KMS-11 (cell line): ENCODE data around the gene HMX2.
A peak's percentile ranks its signal among the peaks of the same experiment; 100 is the strongest.

Source experiments
- H2AFZ ChIP-seq: fragments of 200-600 bp; sonication (generic); 2 replicates; pipeline ENCODE4 v1.6.1; 2016; ENCODE audit warnings: antibody characterized with exemption, mixed run types, low read depth
- H3K27ac ChIP-seq: fragments of 200-600 bp; sonication (generic); 2 replicates; pipeline ENCODE4 v1.6.1; 2016; ENCODE audit warnings: mild to moderate bottlenecking, mixed run types
- H3K27me3 ChIP-seq: fragments of 200-600 bp; sonication (generic); 2 replicates; pipeline ENCODE4 v1.6.1; 2017; ENCODE audit warnings: mild to moderate bottlenecking, low read depth, mixed run types, moderate library complexity; ENCODE audit not compliant: insufficient read depth
- H3K36me3 ChIP-seq: fragments of 200-600 bp; sonication (generic); 2 replicates; pipeline ENCODE4 v1.6.1; 2017; ENCODE audit warnings: mild to moderate bottlenecking, mixed run types; ENCODE audit not compliant: insufficient read depth
- H3K4me1 ChIP-seq: fragments of 200-600 bp; sonication (generic); 2 replicates; pipeline ENCODE4 v1.6.1; 2016; ENCODE audit warnings: mild to moderate bottlenecking, low read depth, mixed run types; ENCODE audit not compliant: poor library complexity, severe bottlenecking
- H3K4me2 ChIP-seq: fragments of 200-600 bp; sonication (generic); 2 replicates; pipeline ENCODE4 v1.7.0; 2016; ENCODE audit warnings: mild to moderate bottlenecking, mixed run types
- H3K4me3 ChIP-seq: fragments of 200-600 bp; sonication (generic); IDR thresholded peaks from 2 replicates; pipeline ENCODE4 v1.6.1; 2017; ENCODE audit warnings: low read depth, low read length, mixed read lengths; ENCODE audit not compliant: insufficient read depth
- H3K79me2 ChIP-seq: fragments of 200-600 bp; sonication (generic); 2 replicates; pipeline ENCODE4 v1.6.1; 2016; ENCODE audit warnings: low read depth, mixed run types; ENCODE audit not compliant: insufficient read depth
- H3K9ac ChIP-seq: fragments of 200-600 bp; sonication (generic); 2 replicates; pipeline ENCODE4 v1.6.1; 2016; ENCODE audit warnings: mild to moderate bottlenecking, mixed run types
- H4K20me1 ChIP-seq: fragments of 200-600 bp; sonication (generic); 2 replicates; pipeline ENCODE4 v1.6.1; 2016; ENCODE audit warnings: mild to moderate bottlenecking, mixed run types; ENCODE audit not compliant: insufficient read depth
- CTCF ChIP-seq: fragments of 200-600 bp; sonication (generic); conservative IDR thresholded peaks from 2 replicates; pipeline ENCODE4 v1.6.1; 2017; ENCODE audit warnings: low read depth, mild to moderate bottlenecking, antibody characterized with exemption, low read length, moderate library complexity, mixed read lengths

HMX2 gene

DNA sequence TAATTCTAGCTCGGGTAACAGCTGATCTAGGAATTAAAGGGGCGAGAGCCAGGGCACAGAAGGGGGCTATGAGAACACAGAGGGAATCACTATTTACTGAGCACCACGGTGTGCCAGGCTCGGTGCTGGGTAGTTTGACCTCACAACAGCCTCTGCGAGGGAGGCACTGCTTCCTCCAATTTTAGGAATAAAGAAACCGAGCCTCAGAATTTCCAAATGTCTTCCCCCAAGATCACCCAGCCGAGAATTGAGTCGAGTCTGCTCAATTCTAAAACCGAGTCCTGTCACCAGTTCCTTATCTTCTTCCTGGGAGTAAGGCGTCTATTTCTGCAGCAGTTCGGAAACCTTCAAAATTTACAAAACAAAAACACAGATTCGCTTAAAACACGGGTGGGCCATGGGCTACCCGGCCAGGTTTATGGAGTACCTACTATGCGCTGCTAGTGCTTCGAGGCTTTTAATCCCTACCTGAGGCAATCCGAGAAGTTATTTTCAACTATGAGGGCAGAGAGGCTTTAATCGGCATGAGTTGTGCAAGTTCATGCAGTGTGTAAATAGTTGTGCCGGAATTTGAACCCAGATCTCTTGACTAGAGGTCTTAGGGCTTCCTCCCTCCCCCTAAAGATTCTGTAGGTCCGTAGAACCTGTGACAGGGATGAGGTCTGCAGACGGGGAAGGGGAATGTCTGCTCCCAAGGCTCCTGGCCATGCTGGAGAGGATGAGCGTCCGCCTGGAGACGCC is 872 bp upstream of the HMX2 start:
- no peak overlapping the region for H2AFZ ChIP-seq
- H3K27ac ChIP-seq = no peak overlapping the region
- no peaks in the 10 kb centered on the region for H3K4me1 ChIP-seq
- no peak overlapping the region for H3K4me2 ChIP-seq
- H3K27me3 ChIP-seq = no peaks in the 10 kb centered on the region
- no peak for TF ChIP-seq CTCF
- no peak overlapping the region for H3K9ac ChIP-seq
- H3K79me2 ChIP-seq = no peaks in the 10 kb centered on the region
- no peaks in the 10 kb centered on the region for H3K36me3 ChIP-seq
- H4K20me1 ChIP-seq = no peaks in the 10 kb centered on the region
- no peak overlapping the region for H3K4me3 ChIP-seq

GRCh38 chr10:123148414-123149161 is 652 bp downstream of the HMX2 start:
- H3K27me3 ChIP-seq = no peaks in the 10 kb centered on the region
- H3K4me1 ChIP-seq = peaks cover 4% of the 10 kb centered on the region
- no peak overlapping the region for H3K27ac ChIP-seq
- H3K4me2 ChIP-seq = peak overlapping the region; percentile 36
- H3K79me2 ChIP-seq = no peaks in the 10 kb centered on the region
- TF ChIP-seq CTCF = no peak
- H3K36me3 ChIP-seq = no peaks in the 10 kb centered on the region
- H3K9ac ChIP-seq = peak overlapping the region; percentile 25; the same call in 1 of the 2 replicates
- no peak overlapping the region for H3K4me3 ChIP-seq
- H4K20me1 ChIP-seq = no peaks in the 10 kb centered on the region
- peak overlapping the region; percentile 59 for H2AFZ ChIP-seq

DNA sequence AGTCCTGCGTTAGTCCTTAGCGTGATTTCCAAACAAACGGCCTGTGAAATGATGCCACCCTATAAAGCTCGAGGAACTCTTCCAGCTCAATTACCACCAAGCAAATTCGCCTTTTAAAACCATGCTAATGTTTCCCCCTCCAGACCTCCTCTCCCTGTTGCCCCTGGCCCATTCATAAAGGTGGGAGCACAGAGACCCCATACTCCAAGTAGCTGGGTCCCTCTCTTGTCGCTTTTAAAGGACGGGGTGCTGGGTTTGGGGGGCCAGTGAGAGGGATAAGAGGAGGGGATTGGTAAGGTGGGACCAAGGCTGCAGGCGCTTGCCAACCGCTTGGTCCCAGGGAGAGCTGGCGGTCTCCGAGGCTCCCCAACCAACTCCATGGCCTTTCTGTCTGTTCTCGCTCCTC is 1.2 kb downstream of the HMX2 start:
- no peaks in the 10 kb centered on the region for H3K27me3 ChIP-seq
- peaks cover under 1% of the 10 kb centered on the region; the same call in 1 of the 2 replicates for H3K79me2 ChIP-seq
- H2AFZ ChIP-seq = no peak overlapping the region
- no peak overlapping the region for H3K4me3 ChIP-seq
- no peak for TF ChIP-seq CTCF
- H3K4me2 ChIP-seq = no peak overlapping the region
- no peak overlapping the region for H3K27ac ChIP-seq
- no peaks in the 10 kb centered on the region for H3K36me3 ChIP-seq
- H3K4me1 ChIP-seq = peaks cover 6% of the 10 kb centered on the region
- H4K20me1 ChIP-seq = no peaks in the 10 kb centered on the region
- no peak overlapping the region for H3K9ac ChIP-seq

- no peaks in the 10 kb centered on the region for H3K36me3 ChIP-seq
- H3K27ac ChIP-seq = no peak overlapping the region
- H4K20me1 ChIP-seq = no peaks in the 10 kb centered on the region
- H3K27me3 ChIP-seq = no peaks in the 10 kb centered on the region
- H2AFZ ChIP-seq = no peak overlapping the region
- peaks cover 6% of the 10 kb centered on the region for H3K4me1 ChIP-seq
- no peak overlapping the region for H3K9ac ChIP-seq
- peaks cover 6% of the 10 kb centered on the region; the same call in 1 of the 2 replicates for H3K79me2 ChIP-seq
- TF ChIP-seq CTCF = no peak
- no peak overlapping the region for H3K4me3 ChIP-seq
- H3K4me2 ChIP-seq = no peak overlapping the region
These were observed 1.8 kb downstream of the HMX2 start for GRCh38 chr10:123149568-123150270.
